RWPE1 (cell line): ENCODE results near the gene CNOT1.

Source experiments
- CTCF ChIA-PET: fragments of 350-600 bp; sonication (Branson Sonifier 250); formaldehyde crosslinking; extraction: SDS; loops from one replicate; lab custom pipeline; 2021; lab: Yijun Ruan, JAX
- POLR2A ChIA-PET: fragments of 400-600 bp; formaldehyde crosslinking; extraction: SDS; loops from one replicate; lab custom pipeline; 2020; ENCODE audit warnings: antibody characterized with exemption; ENCODE audit not compliant: low non-redundant PET; lab: Yijun Ruan, JAX
- DNase-seq: peaks from one replicate; pipeline ENCODE4 v3.0.0; 2012; ENCODE audit warnings: low spot score
- H3K27ac ChIP-seq: fragments of 450-650 bp; 2 replicates; pipeline ENCODE4 v1.5.1; 2017
- CTCF ChIP-seq: fragments of 450-650 bp; conservative IDR thresholded peaks from 2 replicates; pipeline ENCODE4 v1.5.1; 2017; ENCODE audit warnings: low read depth, mild to moderate bottlenecking

CNOT1 gene

GRCh38 chr16:58518980-58519368 lies 110.7 kb downstream of the CNOT1 start:
- no peak for TF ChIP-seq CTCF
- CTCF ChIA-PET, result interaction anchor here (0.6 to 0.7 kb wide), 3 partner anchors 107 to 1385 kb away, joined by 3 to 9 read pairs (median 3); no protein-coding TSS in a partner anchor
- POLR2A ChIA-PET, result no interaction called here
- DNase-seq, result no peak
- no peak overlapping the region for H3K27ac ChIP-seq

GRCh38 chr16:58518083-58518979 lies 111.3 kb downstream of the CNOT1 start:
- TF ChIP-seq CTCF, result no peak
- ChIA-PET POLR2A (no interaction called here), CTCF (interaction anchor here (0.6 kb wide), 2 partner anchors 17 to 108 kb away, joined by 3 to 9 read pairs; no protein-coding TSS in a partner anchor)

GRCh38 chr16:58516768-58517107 lies 112.9 kb downstream of the CNOT1 start:
- H3K27ac ChIP-seq, result peak overlapping the region; percentile 85

More at GRCh38 chr16:58518083-58518979, 111.3 kb downstream of the CNOT1 start:
- H3K27ac ChIP-seq, result no peak overlapping the region
- no peak for DNase-seq

GRCh38 chr16:58515871-58516767 lies 113.5 kb downstream of the CNOT1 start:
- peak overlapping the region; percentile 85 for H3K27ac ChIP-seq
- ChIA-PET POLR2A (no interaction called here), CTCF (interaction anchor here (0.7 kb wide), 2 partner anchors 15 to 273 kb away, joined by 3 to 4 read pairs; no protein-coding TSS in a partner anchor)
- no peak for TF ChIP-seq CTCF
- peak; percentile 71 for DNase-seq

More at GRCh38 chr16:58516768-58517107, 112.9 kb downstream of the CNOT1 start:
- ChIA-PET CTCF (no interaction called here), POLR2A (no interaction called here)
- no peak for DNase-seq
- no peak for TF ChIP-seq CTCF

- POLR2A ChIA-PET, result no interaction called here
- TF ChIP-seq CTCF, result peak; percentile 31; the same call in 1 of the 2 replicates
- DNase-seq, result peak; percentile 74
- CTCF ChIA-PET, result interaction anchor here (0.6 to 0.7 kb wide), 3 partner anchors 14 to 1093 kb away, joined by 3 to 4 read pairs (median 4); no protein-coding TSS in a partner anchor
- H3K27ac ChIP-seq, result peak within 1 kb of the TSS; percentile 85
Observed at GRCh38 chr16:58515125-58515870, 114.3 kb downstream of the CNOT1 start, which contains the start of gene SETD6. TSS of gene SETD6 (plus strand) at chr16:58515517. CDS start at chr16:58515538, 21 bp downstream.
